OCI-LY7 (cell line): ENCODE data around the gene CNPPD1. TPM values are rescaled to one million over a fixed set of nuclear protein-coding genes. Genes with fewer than 3 reads are reported as not detected.

Experiments used
- BruUV-seq: library from RNA; stranded (reverse); fragments of 400-500 nt; replicated peaks from 2 replicates; lab custom pipeline; 2021; lab: Mats Ljungman, UMichigan
- CTCF ChIA-PET: fragments of 300-600 bp; sonication (Branson Sonifier 250); formaldehyde crosslinking; loops from one replicate; lab custom pipeline; 2022; ENCODE audit warnings: antibody characterized with exemption; ENCODE audit not compliant: unreplicated experiment; lab: Charles Lee
- POLR2A ChIA-PET: fragments of 300-600 bp; sonication (Branson Sonifier 250); formaldehyde crosslinking; loops from one replicate; lab custom pipeline; 2022; ENCODE audit warnings: antibody characterized with exemption; lab: Charles Lee
- DNase-seq: peaks from one replicate; pipeline ENCODE4 v3.0.0-alpha.2; 2015; ENCODE audit warnings: low spot score
- H2AFZ ChIP-seq: fragments of 200-600 bp; sonication (generic), shearing (Covaris generic); 2 replicates; pipeline ENCODE4 v1.6.1; 2014; ENCODE audit warnings: mild to moderate bottlenecking, antibody characterized with exemption, low read length, moderate library complexity
- H3K27ac ChIP-seq: fragments of 200-600 bp; sonication (generic); 2 replicates; pipeline ENCODE4 v1.5.1; 2014; ENCODE audit warnings: mixed run types, low read depth, mild to moderate bottlenecking, moderate library complexity, low read length, inconsistent platforms; ENCODE audit not compliant: poor library complexity, severe bottlenecking
- H3K36me3 ChIP-seq: fragments of 200-600 bp; sonication (generic); 2 replicates; pipeline ENCODE4 v1.6.1; 2014; ENCODE audit warnings: mild to moderate bottlenecking, antibody characterized with exemption, low read length, moderate library complexity, mixed read lengths; ENCODE audit not compliant: insufficient read depth
- H3K4me1 ChIP-seq: fragments of 200-600 bp; sonication (generic); 2 replicates; pipeline ENCODE4 v1.5.1; 2014; ENCODE audit warnings: mild to moderate bottlenecking, low read length; ENCODE audit not compliant: insufficient read depth, poor library complexity, severe bottlenecking
- H3K4me2 ChIP-seq: fragments of 200-600 bp; sonication (generic); 2 replicates; pipeline ENCODE4 v1.6.1; 2014; ENCODE audit warnings: mild to moderate bottlenecking, low read length
- H3K4me3 ChIP-seq: fragments of 200-600 bp; sonication (generic); 2 replicates; pipeline ENCODE4 v1.5.1; 2014; ENCODE audit warnings: mild to moderate bottlenecking, low read depth, low read length; ENCODE audit not compliant: poor library complexity, severe bottlenecking
- H3K79me2 ChIP-seq: fragments of 200-600 bp; sonication (generic); 2 replicates; pipeline ENCODE4 v1.6.1; 2016; ENCODE audit warnings: low read depth, mild to moderate bottlenecking, low read length, moderate library complexity, mixed read lengths; ENCODE audit not compliant: insufficient read depth
- H3K9me2 ChIP-seq: fragments of 200-600 bp; sonication (generic); 2 replicates; pipeline ENCODE4 v1.6.1; 2016; ENCODE audit warnings: mild to moderate bottlenecking, low read length, mixed read lengths; ENCODE audit not compliant: insufficient read depth
- H3K9me3 ChIP-seq: fragments of 200-600 bp; sonication (generic); 2 replicates; pipeline ENCODE4 v1.6.1; 2014; ENCODE audit warnings: mild to moderate bottlenecking, mixed run types, low read length, mixed read lengths
- H4K20me1 ChIP-seq: fragments of 200-600 bp; sonication (generic); 2 replicates; pipeline ENCODE4 v1.6.1; 2014; ENCODE audit warnings: mild to moderate bottlenecking, antibody characterized with exemption, low read length, moderate library complexity, mixed read lengths; ENCODE audit not compliant: insufficient read depth
- CTCF ChIP-seq: fragments of 200-600 bp; sonication (generic); conservative IDR thresholded peaks from 2 replicates; pipeline ENCODE4 v1.5.1; 2014; ENCODE audit warnings: mild to moderate bottlenecking, antibody characterized with exemption, low read length, moderate library complexity, mixed read lengths
- EZH2phosphoT487 ChIP-seq: fragments of 200-600 bp; sonication (generic); IDR thresholded peaks from 2 replicates; pipeline ENCODE4 v1.6.1; 2018; ENCODE audit warnings: low read depth, borderline replicate concordance, mild to moderate bottlenecking, mixed run types, antibody characterized with exemption, low read length, moderate library complexity, mixed read lengths
- intact Hi-C: fragments of 100-400 bp; cut with micrococcal nuclease; formaldehyde crosslinking; loops from one replicate; pipeline ENCODE4 v1.10.0; 2022; ENCODE audit not compliant: unreplicated experiment
- total RNA-seq, 2 experiments: library from RNA; depleted of rRNA in 1 of 2; stranded (reverse); fragments of >200 nt in 1 of 2; shearing (Covaris generic) in 1 of 2; gene quantifications; 2 replicates each; pipeline ENCODE4 v1.2.3, GENCODE V29; 2014 to 2022

CNPPD1 gene
- total RNA-seq, 2 experiments from 2014 or later = 39.2 to 68.2 TPM

- no peak overlapping the region for H3K4me3 ChIP-seq
- H3K4me1 ChIP-seq = peaks cover 5% of the 10 kb centered on the region
- H3K9me3 ChIP-seq = no peaks in the 10 kb centered on the region
- H3K4me2 ChIP-seq = no peak overlapping the region
- H3K27ac ChIP-seq = no peak overlapping the region
- BruUV-seq = no TSS peak
- H4K20me1 ChIP-seq = no peaks in the 10 kb centered on the region
- intact Hi-C loops = loop anchor here (1.0 kb wide), 2 partner anchors 97 to 126 kb away; no protein-coding TSS in a partner anchor
- DNase-seq = peak; percentile 84
- TF ChIP-seq CTCF (peak; percentile 82), EZH2phosphoT487 (no peak)
- peaks cover 10% of the 10 kb centered on the region; the same call in 1 of the 2 replicates for H3K36me3 ChIP-seq
- ChIA-PET POLR2A (interaction anchor here (0.6 to 1.0 kb wide), 4 partner anchors 21 to 208 kb away, joined by 3 to 7 read pairs (median 4); partner anchors contain the start of gene CNPPD1), CTCF (interaction anchor here (1.0 to 1.6 kb wide), 2 partner anchors 126 to 160 kb away, joined by 3 to 4 read pairs; no protein-coding TSS in a partner anchor)
- no peak overlapping the region for H2AFZ ChIP-seq
- no peaks in the 10 kb centered on the region for H3K9me2 ChIP-seq
- H3K79me2 ChIP-seq = peaks cover 3% of the 10 kb centered on the region; the same call in 1 of the 2 replicates
These were observed 21.6 kb downstream of the CNPPD1 start for GRCh38 chr2:219155054-219155644.

- Histone ChIP-seq H3K4me1 (no peaks in the 10 kb centered on the region), H3K27ac (no peak overlapping the region), H3K9me2 (no peaks in the 10 kb centered on the region), H3K4me2 (no peak overlapping the region), H3K36me3 (peaks cover 28% of the 10 kb centered on the region), H3K79me2 (no peaks in the 10 kb centered on the region), H3K9me3 (no peaks in the 10 kb centered on the region), H4K20me1 (no peaks in the 10 kb centered on the region), H3K4me3 (no peak overlapping the region), H2AFZ (no peak overlapping the region)
- no peak for TF ChIP-seq CTCF
- no peak for TF ChIP-seq EZH2phosphoT487
- intact Hi-C loops = no loop called here
- CTCF ChIA-PET = no interaction called here
- BruUV-seq = no TSS peak
- POLR2A ChIA-PET = no interaction called here
- no peak for DNase-seq
These were observed 27.1 kb downstream of the CNPPD1 start for GRCh38 chr2:219149667-219150066.

- peaks cover 49% of the 10 kb centered on the region for H3K36me3 ChIP-seq
- intact Hi-C loops = loop anchor here (5.0 kb wide), 1 partner anchor 40 kb away; no protein-coding TSS in a partner anchor
- no peaks in the 10 kb centered on the region for H3K9me2 ChIP-seq
- BruUV-seq = no TSS peak
- H2AFZ ChIP-seq = no peak overlapping the region
- ChIA-PET POLR2A (interaction anchor here (1.0 kb wide), 1 partner anchor 65 kb away, joined by 3 read pairs; the partner anchor contains the start of gene ZFAND2B), CTCF (no interaction called here)
- H3K4me3 ChIP-seq = no peak overlapping the region
- H3K9me3 ChIP-seq = no peaks in the 10 kb centered on the region
- TF ChIP-seq CTCF (no peak), EZH2phosphoT487 (no peak)
- no peak overlapping the region for H3K27ac ChIP-seq
- H3K79me2 ChIP-seq = no peaks in the 10 kb centered on the region
- no peaks in the 10 kb centered on the region for H4K20me1 ChIP-seq
- no peak for DNase-seq
- no peaks in the 10 kb centered on the region for H3K4me1 ChIP-seq
- H3K4me2 ChIP-seq = no peak overlapping the region
These were observed 34.4 kb downstream of the CNPPD1 start for GRCh38 chr2:219142329-219142728.
